Activated naive CD4-positive, alpha-beta T cell treated with anti-CD3 and anti-CD28 coated beads, Interleukin-2, amount 10 ng/mL, durations not matched to agents 7 days and 5 days (primary cell): ENCODE data around the gene HPGDS.
"Not testable (repeated sequence)": the region's sequence is repeated elsewhere in the genome, so short reads cannot be mapped to it uniquely, and the experiment has no call there.

Experiments
- CTCF ChIA-PET: fragments of 350-600 bp; sonication (Branson Sonifier 250); formaldehyde crosslinking; loops from one replicate; lab custom pipeline; 2021; ENCODE audit warnings: antibody characterized with exemption; lab: Charles Lee
- DNase-seq: peaks from one replicate; pipeline ENCODE4 v3.0.0-alpha.2; 2020
- H3K27ac Mint-ChIP-seq: one replicate; pipeline ENCODE4 v1.8.0; 2021; ENCODE audit warnings: mild to moderate bottlenecking, moderate library complexity, mixed read lengths
- H3K27me3 Mint-ChIP-seq: one replicate; pipeline ENCODE4 v1.8.0; 2021; ENCODE audit warnings: mild to moderate bottlenecking, mixed read lengths
- H3K36me3 Mint-ChIP-seq: one replicate; pipeline ENCODE4 v1.8.0; 2021; ENCODE audit warnings: mixed read lengths
- H3K4me1 Mint-ChIP-seq: one replicate; pipeline ENCODE4 v1.8.0; 2021; ENCODE audit warnings: mixed read lengths
- H3K4me3 Mint-ChIP-seq: one replicate; pipeline ENCODE4 v1.8.0; 2021; ENCODE audit warnings: mild to moderate bottlenecking, moderate library complexity, mixed read lengths
- H3K9me3 Mint-ChIP-seq: one replicate; pipeline ENCODE4 v1.8.0; 2021; ENCODE audit warnings: mixed read lengths

The HPGDS gene

DNA sequence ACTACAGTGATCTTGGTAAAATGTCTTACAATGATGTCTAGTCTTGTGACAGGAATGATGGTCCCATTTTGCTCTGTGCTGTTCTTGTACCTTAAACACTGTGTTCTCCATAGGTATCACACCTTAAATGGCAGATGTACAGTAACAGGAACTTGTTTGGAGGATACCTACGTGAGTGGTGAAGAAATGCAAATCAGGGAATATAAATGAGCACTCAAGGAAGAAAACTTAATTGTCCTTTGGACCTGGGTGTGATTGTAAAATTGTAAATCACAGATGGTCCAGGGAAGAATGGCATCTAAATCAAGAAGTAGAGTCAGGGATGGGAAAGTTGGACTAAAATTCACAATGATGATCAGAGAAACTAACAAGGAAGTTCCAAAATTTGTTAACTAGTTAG is 12.7 kb downstream of the HPGDS start:
- CTCF ChIA-PET, result no interaction called here
- Mint-ChIP-seq H3K27me3 (peaks cover 13% of the 10 kb centered on the region), H3K36me3 (no peaks in the 10 kb centered on the region), H3K9me3 (peaks cover 18% of the 10 kb centered on the region), H3K4me3 (no peak overlapping the region), H3K4me1 (no peaks in the 10 kb centered on the region), H3K27ac (no peak overlapping the region)
- DNase-seq, result no peak

DNA sequence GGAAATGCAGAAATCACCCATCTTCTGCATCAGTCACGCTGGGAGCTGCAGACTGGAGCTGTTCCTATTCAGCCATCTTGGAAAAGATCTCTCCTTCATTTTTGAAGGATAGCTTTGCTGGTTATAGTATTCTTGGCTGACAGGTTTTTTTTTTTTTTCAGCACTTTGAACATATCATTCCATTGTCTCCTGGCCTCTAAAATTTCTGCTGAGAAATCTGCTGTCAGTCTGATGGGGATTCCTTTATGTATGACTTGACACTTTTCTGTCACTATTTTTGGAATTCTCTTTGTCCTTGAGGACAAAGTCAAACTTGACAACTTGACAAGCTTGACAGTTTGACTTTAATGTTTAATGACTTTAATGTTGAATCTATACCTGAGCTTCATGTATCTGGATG is 16.8 kb downstream of the HPGDS start:
- Mint-ChIP-seq H3K27me3 (peaks cover 11% of the 10 kb centered on the region), H3K4me1 (no peaks in the 10 kb centered on the region), H3K27ac (no peak overlapping the region), H3K9me3 (peaks cover 18% of the 10 kb centered on the region), H3K4me3 (no peak overlapping the region), H3K36me3 (no peaks in the 10 kb centered on the region)
- CTCF ChIA-PET, result no interaction called here
- no peak for DNase-seq

DNA sequence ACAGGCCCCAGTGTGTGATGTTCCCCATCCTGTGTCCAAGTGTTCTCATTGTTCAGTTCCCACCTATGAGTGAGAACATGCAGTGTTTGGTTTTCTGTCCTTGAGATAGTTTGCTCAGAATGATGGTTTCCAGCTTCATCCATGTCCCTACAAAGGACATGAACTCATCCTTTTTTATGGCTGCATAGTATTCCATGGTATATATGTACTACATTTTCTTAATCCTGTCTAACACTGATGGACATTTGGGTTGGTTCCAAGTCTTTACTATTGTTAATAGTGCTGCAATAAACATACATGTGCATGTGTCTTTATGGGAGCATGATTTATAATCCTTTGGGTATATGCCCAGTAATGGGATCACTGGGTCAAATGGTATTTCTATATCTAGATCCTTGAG is 22.7 kb downstream of the HPGDS start:
- H3K4me3 Mint-ChIP-seq, CTCF ChIA-PET, H3K36me3 Mint-ChIP-seq, H3K9me3 Mint-ChIP-seq, H3K27me3 Mint-ChIP-seq, DNase-seq, H3K4me1 Mint-ChIP-seq, H3K27ac Mint-ChIP-seq: not testable (repeated sequence)

DNA sequence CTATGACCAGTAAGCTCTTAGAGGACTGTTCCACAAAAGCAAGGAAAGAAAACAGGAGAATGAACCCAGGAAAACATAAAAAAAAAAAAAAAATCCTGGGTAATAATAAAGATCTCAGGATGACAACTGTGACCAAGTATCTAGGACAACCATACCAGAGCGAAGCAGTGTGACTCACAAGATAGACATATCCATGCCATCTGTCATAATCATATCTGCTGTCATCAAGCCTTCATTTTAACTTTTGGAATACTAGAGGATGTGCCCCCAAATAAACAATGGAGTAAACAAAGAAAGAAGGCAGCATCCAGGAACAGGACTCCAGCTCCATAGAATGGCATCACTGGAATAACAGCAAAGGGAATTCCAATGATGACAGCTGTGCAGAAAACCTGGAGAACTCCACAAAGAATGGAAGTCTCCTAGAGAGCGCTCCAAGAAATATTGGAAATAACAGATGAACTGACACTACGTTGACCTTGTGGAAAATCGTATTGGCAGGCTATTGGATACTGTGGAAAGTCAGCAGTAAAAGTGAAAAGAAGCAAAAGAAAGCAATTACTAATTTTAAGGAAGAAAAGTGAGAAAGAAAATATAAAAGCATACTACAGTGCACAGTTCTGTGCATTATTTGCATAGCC is 35.3 kb downstream of the HPGDS start:
- CTCF ChIA-PET, result no interaction called here
- H3K27ac Mint-ChIP-seq, result no peak overlapping the region
- no peaks in the 10 kb centered on the region for H3K9me3 Mint-ChIP-seq
- no peaks in the 10 kb centered on the region for H3K27me3 Mint-ChIP-seq
- DNase-seq, result no peak
- H3K36me3 Mint-ChIP-seq, result no peaks in the 10 kb centered on the region
- H3K4me3 Mint-ChIP-seq, result no peak overlapping the region
- H3K4me1 Mint-ChIP-seq, result no peaks in the 10 kb centered on the region

DNA sequence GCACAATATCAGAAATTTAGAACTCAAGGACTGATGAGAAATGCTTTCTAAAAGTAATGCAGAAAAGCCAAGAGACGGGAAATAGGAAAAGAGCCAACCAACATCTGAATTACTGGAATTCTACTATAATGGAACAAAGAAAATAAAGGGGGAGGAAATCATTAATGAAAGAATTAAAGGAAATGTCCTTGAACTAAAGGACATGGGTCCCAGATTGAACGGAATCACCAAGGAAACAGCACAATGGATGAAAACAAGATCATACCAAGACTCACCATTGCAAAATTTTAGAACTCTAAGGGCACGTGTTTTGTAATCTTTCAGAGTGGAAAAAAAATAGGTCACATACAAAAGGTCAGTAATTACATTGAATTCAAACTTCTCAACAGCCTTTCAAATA is 35.9 kb downstream of the HPGDS start:
- H3K4me3 Mint-ChIP-seq, result no peak overlapping the region
- CTCF ChIA-PET, result interaction anchor here (2.1 kb wide), 1 partner anchor 101 kb away, joined by 11 read pairs; no protein-coding TSS in a partner anchor

DNA sequence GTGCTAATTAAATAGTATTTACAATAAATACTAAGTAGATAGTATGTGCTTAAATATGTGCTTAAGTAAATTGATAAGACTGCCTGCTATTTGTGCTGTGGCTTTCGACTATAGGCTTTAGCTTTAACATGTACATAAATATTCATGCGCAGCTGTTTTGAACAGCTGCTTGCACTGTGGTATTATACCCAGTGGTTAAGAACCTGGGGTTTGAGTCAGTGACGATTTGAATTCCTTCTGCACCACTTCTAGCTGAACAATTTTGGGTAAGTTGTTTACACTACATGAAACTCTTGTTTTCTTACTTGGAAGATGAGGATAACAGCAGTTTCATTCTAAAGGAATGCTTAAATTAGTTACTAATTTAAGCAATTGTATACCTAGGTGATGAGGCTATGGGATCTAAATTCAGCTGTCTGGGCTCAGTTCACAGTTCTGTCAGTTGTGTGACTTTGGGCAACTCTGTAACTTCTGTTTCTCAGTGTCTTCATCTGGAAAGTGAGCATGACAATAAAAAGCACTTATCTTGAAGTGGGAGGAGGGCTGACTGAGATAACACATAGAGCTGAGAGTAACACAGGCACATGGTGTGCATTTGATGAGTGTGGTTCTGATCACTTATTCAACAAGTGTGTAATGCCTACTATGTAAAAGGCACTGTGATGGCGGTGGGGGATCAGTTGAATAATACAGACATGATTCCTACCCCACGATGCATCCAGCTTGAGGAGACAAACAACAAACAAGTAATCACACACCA is 37.0 kb downstream of the HPGDS start:
- CTCF ChIA-PET, result interaction anchor here (1.2 to 2.1 kb wide), 5 partner anchors 16 to 102 kb away, joined by 3 to 11 read pairs (median 5); no protein-coding TSS in a partner anchor
- no peaks in the 10 kb centered on the region for H3K9me3 Mint-ChIP-seq
- no peaks in the 10 kb centered on the region for H3K27me3 Mint-ChIP-seq
- no peaks in the 10 kb centered on the region for H3K36me3 Mint-ChIP-seq
- no peaks in the 10 kb centered on the region for H3K4me1 Mint-ChIP-seq
- no peak overlapping the region for H3K27ac Mint-ChIP-seq
- DNase-seq, result no peak
- H3K4me3 Mint-ChIP-seq, result no peak overlapping the region

More for the DNA sequence above, 35.9 kb downstream of the HPGDS start:
- no peak for DNase-seq
- Mint-ChIP-seq H3K27ac (no peak overlapping the region), H3K4me1 (no peaks in the 10 kb centered on the region), H3K36me3 (no peaks in the 10 kb centered on the region), H3K9me3 (no peaks in the 10 kb centered on the region), H3K27me3 (no peaks in the 10 kb centered on the region)

DNA sequence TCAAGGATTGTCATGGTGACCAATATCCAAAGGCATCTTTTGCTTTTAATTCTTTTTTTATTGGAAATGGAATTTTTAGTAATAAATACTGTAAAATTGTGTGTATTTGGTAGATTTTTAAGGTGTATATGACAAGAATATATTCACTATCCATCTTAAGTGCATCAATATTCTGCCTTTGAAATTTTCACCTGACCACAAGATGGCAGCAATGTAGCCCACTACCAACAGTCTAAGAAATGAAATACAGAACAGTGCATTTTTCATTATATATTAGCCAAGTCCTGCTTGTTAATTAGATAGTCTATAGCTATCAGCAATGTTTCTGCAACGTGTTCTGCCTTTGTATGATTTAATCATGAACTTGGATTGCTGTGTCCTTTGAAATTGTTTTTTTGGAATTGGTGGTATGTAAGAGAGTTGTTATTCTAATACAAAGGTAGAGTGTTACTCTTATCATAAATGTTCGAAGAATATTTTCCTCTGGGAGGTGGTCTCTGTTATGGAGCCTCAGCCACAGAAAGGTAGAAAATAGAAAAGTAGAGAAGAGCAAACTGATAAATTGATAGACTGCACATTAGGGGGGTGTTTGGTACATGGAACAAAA is 38.2 kb downstream of the HPGDS start:
- CTCF ChIA-PET, result interaction anchor here (1.2 to 2.1 kb wide), 5 partner anchors 17 to 103 kb away, joined by 3 to 11 read pairs (median 5); no protein-coding TSS in a partner anchor
- Mint-ChIP-seq H3K36me3 (no peaks in the 10 kb centered on the region), H3K27me3 (no peaks in the 10 kb centered on the region), H3K4me1 (no peaks in the 10 kb centered on the region), H3K9me3 (no peaks in the 10 kb centered on the region), H3K27ac (no peak overlapping the region), H3K4me3 (no peak overlapping the region)
- DNase-seq, result peak; percentile 29

DNA sequence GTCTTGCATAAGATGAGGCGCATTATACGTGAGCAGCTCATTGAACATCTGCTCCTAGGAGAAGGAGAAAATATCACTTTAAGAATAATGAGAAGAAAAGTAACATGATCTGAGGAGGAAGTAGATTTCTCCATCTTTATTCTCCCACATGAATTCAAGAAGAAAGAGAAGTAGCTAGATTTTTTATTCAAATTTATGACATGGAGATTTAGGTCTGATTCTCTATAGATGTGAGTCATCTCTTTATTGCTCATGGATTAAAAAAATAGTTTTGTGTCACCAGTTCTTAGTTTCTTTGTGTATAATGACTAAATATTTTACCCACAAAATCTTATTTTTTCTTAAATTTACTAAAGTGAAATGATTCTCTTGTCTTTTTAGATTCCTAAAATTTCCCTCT is 40.4 kb downstream of the HPGDS start:
- Mint-ChIP-seq H3K36me3 (no peaks in the 10 kb centered on the region), H3K4me1 (no peaks in the 10 kb centered on the region), H3K27me3 (no peaks in the 10 kb centered on the region), H3K27ac (no peak overlapping the region), H3K9me3 (no peaks in the 10 kb centered on the region), H3K4me3 (no peak overlapping the region)
- CTCF ChIA-PET, result interaction anchor here (0.9 to 1.7 kb wide), 2 partner anchors 37 to 89 kb away, joined by 4 read pairs; no protein-coding TSS in a partner anchor
- no peak for DNase-seq

DNA sequence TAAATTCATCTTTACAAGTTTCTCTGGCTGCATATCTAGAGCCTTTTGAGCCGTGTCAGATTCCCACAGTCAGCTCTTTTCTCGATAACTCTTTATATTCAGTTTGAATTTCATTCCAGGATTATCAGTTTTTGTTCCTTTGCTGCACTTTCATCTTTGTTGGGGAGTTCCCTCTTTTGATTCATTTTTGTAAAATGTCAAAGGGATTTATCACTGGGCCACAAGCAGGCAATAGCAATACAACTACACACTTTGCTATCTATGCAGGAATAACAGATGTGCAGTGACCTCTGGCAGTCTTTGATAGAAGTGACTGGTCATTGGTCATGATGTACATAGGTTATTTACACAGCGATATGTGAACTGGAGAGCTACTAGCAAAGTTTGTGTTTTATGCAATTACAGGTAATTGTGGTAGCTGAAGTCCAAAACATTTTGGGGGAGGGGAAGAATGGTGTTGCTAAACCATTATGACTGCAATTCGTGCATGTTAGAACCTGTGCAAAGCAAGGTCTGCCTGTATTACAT is 43.8 kb downstream of the HPGDS start:
- Mint-ChIP-seq H3K9me3 (no peaks in the 10 kb centered on the region), H3K4me3 (no peak overlapping the region), H3K36me3 (no peaks in the 10 kb centered on the region), H3K27me3 (no peaks in the 10 kb centered on the region), H3K27ac (no peak overlapping the region), H3K4me1 (no peaks in the 10 kb centered on the region)
- CTCF ChIA-PET, result no interaction called here
- DNase-seq, result no peak

DNA sequence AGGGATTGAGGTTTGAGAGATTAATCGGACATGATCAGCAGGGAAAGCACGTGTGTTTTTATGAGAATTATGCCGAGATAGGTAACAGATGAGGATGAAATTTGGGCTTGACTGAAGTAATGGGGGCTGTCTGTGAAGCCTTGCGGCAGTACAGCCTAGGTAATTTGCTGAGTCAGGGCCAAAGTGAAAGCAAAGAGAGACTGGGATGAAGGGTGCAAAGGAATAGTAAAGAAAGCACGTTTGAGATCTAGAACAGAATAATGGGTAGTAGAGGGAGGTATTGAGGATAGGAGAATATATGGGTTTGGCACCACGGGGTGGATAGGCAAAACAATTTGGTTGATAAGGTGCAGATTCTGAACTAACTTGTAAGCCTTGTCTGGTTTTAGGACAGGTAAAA is 47.2 kb downstream of the HPGDS start:
- H3K4me3 Mint-ChIP-seq, H3K27me3 Mint-ChIP-seq, H3K9me3 Mint-ChIP-seq, DNase-seq, CTCF ChIA-PET, H3K27ac Mint-ChIP-seq, H3K4me1 Mint-ChIP-seq, H3K36me3 Mint-ChIP-seq: not testable (repeated sequence)

DNA sequence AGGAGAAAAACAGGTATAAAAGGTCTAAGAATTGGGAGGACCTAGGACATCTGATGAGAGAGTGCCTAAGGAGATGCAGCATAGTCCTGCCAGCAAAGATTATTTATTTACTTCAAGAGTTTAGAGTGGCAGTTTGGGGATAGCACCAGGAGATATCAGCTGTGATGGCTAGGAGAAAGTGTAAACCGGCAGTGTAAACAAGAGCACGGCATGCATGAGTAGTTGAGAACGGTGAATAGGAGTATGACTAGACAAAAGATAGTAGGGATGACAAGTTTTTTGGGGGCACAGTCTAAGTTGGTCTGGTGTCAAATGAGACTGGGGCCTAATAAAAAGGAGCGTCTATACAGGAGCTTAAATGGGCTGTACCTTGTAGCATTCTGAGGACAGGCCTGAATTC is 48.7 kb downstream of the HPGDS start:
- DNase-seq, H3K27me3 Mint-ChIP-seq, H3K4me3 Mint-ChIP-seq, H3K9me3 Mint-ChIP-seq, H3K27ac Mint-ChIP-seq, CTCF ChIA-PET, H3K4me1 Mint-ChIP-seq: not testable (repeated sequence)
- peaks cover 13% of the 10 kb centered on the region for H3K36me3 Mint-ChIP-seq

DNA sequence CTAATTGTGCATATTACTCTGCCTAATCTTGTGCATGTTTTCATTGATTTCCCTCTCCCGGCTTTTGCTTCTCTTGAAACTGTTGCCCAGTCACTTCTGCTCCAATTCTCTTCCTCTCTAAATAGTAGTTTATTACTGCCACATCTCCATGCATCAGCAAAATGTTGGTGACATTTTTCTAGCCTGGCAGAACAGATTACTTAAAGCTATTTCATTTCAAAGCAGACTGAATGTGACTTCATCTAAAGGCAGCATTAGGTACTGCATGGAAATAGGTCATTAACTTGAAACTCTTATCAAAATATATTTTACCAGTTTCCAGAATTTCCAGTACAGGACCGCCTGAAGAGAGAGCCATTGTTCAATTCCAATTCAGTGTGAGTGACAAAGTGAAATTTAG is 52.4 kb downstream of the HPGDS start:
- Mint-ChIP-seq H3K36me3 (peaks cover 25% of the 10 kb centered on the region), H3K4me1 (no peaks in the 10 kb centered on the region), H3K27me3 (no peaks in the 10 kb centered on the region), H3K4me3 (no peak overlapping the region), H3K27ac (no peak overlapping the region), H3K9me3 (no peaks in the 10 kb centered on the region)
- CTCF ChIA-PET, result no interaction called here
- no peak for DNase-seq

DNA sequence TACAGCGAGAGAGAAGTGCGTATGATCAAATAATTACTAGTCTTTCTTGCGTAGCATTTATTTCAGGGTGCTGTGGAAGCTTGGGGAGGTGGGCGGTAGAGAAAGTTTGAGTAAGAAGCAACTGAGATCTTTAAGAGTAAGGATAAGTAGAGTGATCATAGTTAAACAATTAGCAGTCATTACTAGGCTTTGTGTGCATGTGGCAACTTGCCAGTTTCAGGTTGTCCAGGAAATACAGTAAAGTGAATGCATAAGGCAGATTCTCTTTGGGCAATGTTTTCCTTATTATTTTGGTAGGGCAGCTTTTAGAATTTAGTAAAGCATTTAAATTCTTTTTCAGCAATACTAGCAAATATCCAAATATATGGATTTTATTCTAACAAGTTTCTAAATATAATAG is 57.0 kb downstream of the HPGDS start:
- Mint-ChIP-seq H3K36me3 (peaks cover 37% of the 10 kb centered on the region), H3K4me3 (no peak overlapping the region), H3K9me3 (no peaks in the 10 kb centered on the region), H3K27me3 (no peaks in the 10 kb centered on the region), H3K27ac (no peak overlapping the region), H3K4me1 (no peaks in the 10 kb centered on the region)
- CTCF ChIA-PET, result no interaction called here
- DNase-seq, result no peak

DNA sequence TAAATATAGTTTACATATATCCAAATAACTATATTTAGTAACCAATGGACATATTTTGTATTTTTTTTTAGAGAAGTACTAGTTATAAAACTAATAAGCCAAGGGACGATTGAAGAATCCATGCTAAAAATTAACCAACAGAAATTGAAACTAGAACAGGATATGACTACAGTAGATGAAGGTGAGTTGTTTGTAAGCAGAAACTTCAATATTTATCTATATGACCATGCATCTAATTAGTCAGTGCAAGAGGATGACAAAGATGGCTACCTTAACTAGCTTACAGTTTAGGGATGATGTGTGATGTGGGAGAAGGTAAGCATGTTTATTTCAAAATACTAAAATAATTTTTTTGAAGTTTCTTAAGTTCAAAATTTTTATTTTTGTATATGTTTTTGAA is 57.7 kb downstream of the HPGDS start:
- Mint-ChIP-seq H3K36me3 (peaks cover 33% of the 10 kb centered on the region), H3K27ac (no peak overlapping the region), H3K27me3 (no peaks in the 10 kb centered on the region), H3K4me1 (no peaks in the 10 kb centered on the region), H3K4me3 (no peak overlapping the region), H3K9me3 (no peaks in the 10 kb centered on the region)
- no peak for DNase-seq
- CTCF ChIA-PET, result no interaction called here
